ENCODE results near the gene TSPY8.
"Not testable (repeated sequence)": the region's sequence is repeated elsewhere in the genome, so short reads cannot be mapped to it uniquely, and the experiment has no call there.

TSPY8 gene, protein sequence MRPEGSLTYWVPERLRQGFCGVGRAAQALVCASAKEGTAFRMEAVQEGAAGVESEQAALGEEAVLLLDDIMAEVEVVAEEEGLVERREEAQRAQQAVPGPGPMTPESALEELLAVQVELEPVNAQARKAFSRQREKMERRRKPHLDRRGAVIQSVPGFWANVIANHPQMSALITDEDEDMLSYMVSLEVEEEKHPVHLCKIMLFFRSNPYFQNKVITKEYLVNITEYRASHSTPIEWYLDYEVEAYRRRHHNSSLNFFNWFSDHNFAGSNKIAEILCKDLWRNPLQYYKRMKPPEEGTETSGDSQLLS

DNA sequence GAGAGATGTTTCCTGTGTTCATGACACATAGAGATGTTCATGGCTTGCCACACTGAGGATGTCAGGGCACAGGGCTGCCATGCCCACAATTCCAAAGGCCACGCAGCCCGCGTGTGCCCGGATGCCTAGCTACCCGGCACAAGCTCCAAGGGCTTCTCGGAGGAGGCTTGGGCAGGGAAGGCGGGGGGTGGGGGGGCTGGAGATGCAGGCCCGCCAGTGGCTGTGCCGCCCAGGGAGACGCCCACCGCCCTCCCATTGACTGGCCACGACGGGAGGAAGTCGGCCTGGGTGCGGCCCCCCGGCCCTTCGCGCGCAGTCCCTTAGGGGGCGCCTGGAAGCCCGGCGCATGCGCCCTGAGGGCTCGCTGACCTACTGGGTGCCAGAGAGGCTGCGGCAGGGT, at the start of gene TSPY8:
Gene TSPY8 (plus strand): TSS at position 301 of the 400 bp plus-strand sequence. CDS start 46 bp downstream, at position 347.
- DNase-seq: not testable (repeated sequence)

DNA sequence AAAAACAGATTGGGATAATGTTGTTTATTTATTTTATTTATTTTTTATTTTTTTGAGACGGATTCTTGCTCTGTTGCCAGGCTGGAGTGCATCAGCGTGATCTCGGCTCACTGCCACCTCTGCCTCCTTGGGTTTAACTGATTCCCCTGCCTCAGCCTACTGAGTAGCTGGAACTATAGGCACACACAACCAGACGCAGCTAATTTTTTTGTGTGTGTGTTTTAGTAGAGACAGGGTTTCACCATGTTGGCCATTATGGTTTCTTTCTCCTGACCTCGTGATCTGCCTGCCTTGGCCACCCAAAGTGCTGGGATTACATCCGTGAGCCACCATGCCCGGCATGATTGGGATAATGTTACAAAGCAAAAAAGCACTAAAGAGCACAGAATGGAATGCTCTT, 36.6 kb upstream of the TSPY8 start:
- no peak for DNase-seq

DNA sequence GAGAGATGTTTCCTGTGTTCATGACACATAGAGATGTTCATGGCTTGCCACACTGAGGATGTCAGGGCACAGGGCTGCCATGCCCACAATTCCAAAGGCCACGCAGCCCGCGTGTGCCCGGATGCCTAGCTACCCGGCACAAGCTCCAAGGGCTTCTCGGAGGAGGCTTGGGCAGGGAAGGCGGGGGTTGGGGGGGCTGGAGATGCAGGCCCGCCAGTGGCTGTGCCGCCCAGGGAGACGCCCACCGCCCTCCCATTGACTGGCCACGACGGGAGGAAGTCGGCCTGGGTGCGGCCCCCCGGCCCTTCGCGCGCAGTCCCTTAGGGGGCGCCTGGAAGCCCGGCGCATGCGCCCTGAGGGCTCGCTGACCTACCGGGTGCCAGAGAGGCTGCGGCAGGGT, 20.4 kb upstream of the TSPY8 start, which contains the start of gene TSPY4:
Gene TSPY4 (plus strand): TSS at position 301 of the 400 bp plus-strand sequence. CDS start 46 bp downstream, at position 347.
- not testable (repeated sequence) for DNase-seq

DNA sequence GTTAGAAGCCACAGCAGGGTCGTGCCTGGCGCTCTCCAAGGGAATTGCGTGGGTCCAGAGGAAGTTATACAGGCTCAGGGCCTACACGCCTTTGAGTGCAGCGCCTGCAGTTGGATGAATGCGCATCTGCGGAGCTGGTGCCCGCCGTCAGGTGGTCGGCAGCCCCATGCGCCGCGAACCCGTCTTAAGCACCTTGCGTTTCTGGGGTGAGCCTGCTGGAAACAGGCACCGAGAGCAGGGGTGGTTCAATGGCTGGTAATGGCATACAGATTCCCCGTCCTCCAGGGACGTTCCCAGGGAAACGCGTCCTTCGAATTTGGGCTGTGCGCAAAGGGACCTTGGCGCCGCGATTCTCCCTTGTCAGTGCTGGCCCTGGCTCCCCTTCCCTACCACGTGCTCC, 38.9 kb downstream of the TSPY8 start:
- DNase-seq: not testable (repeated sequence)

DNA sequence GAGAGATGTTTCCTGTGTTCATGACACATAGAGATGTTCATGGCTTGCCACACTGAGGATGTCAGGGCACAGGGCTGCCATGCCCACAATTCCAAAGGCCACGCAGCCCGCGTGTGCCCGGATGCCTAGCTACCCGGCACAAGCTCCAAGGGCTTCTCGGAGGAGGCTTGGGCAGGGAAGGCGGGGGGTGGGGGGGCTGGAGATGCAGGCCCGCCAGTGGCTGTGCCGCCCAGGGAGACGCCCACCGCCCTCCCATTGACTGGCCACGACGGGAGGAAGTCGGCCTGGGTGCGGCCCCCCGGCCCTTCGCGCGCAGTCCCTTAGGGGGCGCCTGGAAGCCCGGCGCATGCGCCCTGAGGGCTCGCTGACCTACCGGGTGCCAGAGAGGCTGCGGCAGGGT, 40.5 kb downstream of the TSPY8 start, which contains the start of gene TSPY3:
Gene TSPY3 (plus strand): TSS at position 301 of the 400 bp plus-strand sequence. CDS start 46 bp downstream, at position 347.
- DNase-seq: not testable (repeated sequence)

All from suppressor macrophage treated with lipopolysaccharide for 1 hour (primary cell).